K562 (cell line): ENCODE results near the gene AQR. TPM values are rescaled to one million over a fixed set of nuclear protein-coding genes. Genes with fewer than 3 reads are reported as not detected.

Experiments used
- CCAR2 ChIP-seq: fragments of 200-400 bp; formaldehyde crosslinking; IDR thresholded peaks from 2 replicates; pipeline ENCODE4 v1.6.1; 2017; ENCODE audit warnings: mild to moderate bottlenecking, low read depth, low read length
- ELF1 ChIP-seq: fragments of 200-800 bp; sonication (Bioruptor generic); IDR thresholded peaks from 2 replicates; pipeline ENCODE4 v1.6.1; 2016; ENCODE audit warnings: missing genetic modification characterization, missing compliant biosample characterization
- POLR3G ChIP-seq: IDR thresholded peaks from 2 replicates; pipeline ENCODE4 v1.6.1; 2011; ENCODE audit not compliant: insufficient read length, insufficient replicate concordance; ENCODE audit errors: extremely low read depth
- RBFOX2 ChIP-seq: fragments of 200-400 bp; formaldehyde crosslinking; IDR thresholded peaks from 2 replicates; pipeline ENCODE4 v1.6.1; 2017; ENCODE audit warnings: low read depth, mild to moderate bottlenecking, low read length, moderate library complexity
- RFX1 ChIP-seq: fragments of 450-650 bp; IDR thresholded peaks from 2 replicates; pipeline ENCODE4 v1.6.1; 2016; ENCODE audit warnings: mild to moderate bottlenecking, moderate library complexity
- SOX6 ChIP-seq: fragments of 450-650 bp; IDR thresholded peaks from 2 replicates; pipeline ENCODE4 v1.6.1; 2014; ENCODE audit warnings: mild to moderate bottlenecking
- polyA plus RNA-seq, 8 experiments: library from polyadenylated mRNA; depleted of rRNA in 4 of 8; stranded (reverse) in 5 of 8; unstranded in 3 of 8; fragments of >200 nt; fragmentation: Nextera tagmentation in 2 of 8; fragmentation: Illumina TruSeq in 1 of 8; extraction: Ambion mirVana in 2 of 8; extraction: Trizol in 1 of 8; gene quantifications; 2 replicates each; pipeline versions ENCODE4 v1.2.1 to v1.2.3, GENCODE V29; 2011 to 2014; ENCODE audit warnings: inconsistent platforms in 1 of 8, missing spikeins in 1 of 8
- total RNA-seq, 7 experiments: library from RNA; depleted of rRNA in 6 of 7; stranded (reverse); fragments of >200 nt in 6 of 7; fragmentation: Illumina TruSeq in 2 of 7; extraction: Trizol in 2 of 7; gene quantifications; 2 replicates each; pipeline versions ENCODE4 v1.2.1 to v1.2.3, GENCODE V29; 2011 to 2021; ENCODE audit warnings: low replicate concordance in 1 of 7
- TF ChIP-seq, protein P1 (sequence below), 2 experiments: fragments of 450-650 bp; formaldehyde crosslinking in 1 of 2; IDR thresholded peaks; 2 replicates each; pipeline versions ENCODE4 v1.4.0 to v1.6.1; 2014 to 2020; ENCODE audit warnings: mild to moderate bottlenecking in 2 of 2, borderline replicate concordance in 1 of 2, low read depth in 1 of 2
- TF ChIP-seq, protein P2 (sequence below): fragments of 200-800 bp; sonication (Bioruptor generic); IDR thresholded peaks from 2 replicates; pipeline ENCODE4 v1.6.1; 2017; ENCODE audit warnings: missing genetic modification characterization, missing compliant biosample characterization
- TF ChIP-seq, protein P3 (sequence below): fragments of 450-650 bp; formaldehyde crosslinking; IDR thresholded peaks from 2 replicates; pipeline ENCODE4 v1.4.0; 2020; ENCODE audit warnings: mild to moderate bottlenecking, mixed read lengths
- TF ChIP-seq, protein P4 (sequence below), 2 experiments: fragments of 150-350 bp in 1 of 2; IDR thresholded peaks; 2 replicates each; pipeline ENCODE4 v1.6.1; 2012 to 2016; ENCODE audit warnings: low read depth in 2 of 2, low read length in 2 of 2, mild to moderate bottlenecking in 1 of 2, moderate library complexity in 1 of 2

AQR gene
- total and polyA plus RNA-seq, 9 of the 15 experiments (the other 6 are each of a cell fraction or from before 2014, with no cell fraction given): 22.0 to 62.9 (median 39.3) TPM

DNA sequence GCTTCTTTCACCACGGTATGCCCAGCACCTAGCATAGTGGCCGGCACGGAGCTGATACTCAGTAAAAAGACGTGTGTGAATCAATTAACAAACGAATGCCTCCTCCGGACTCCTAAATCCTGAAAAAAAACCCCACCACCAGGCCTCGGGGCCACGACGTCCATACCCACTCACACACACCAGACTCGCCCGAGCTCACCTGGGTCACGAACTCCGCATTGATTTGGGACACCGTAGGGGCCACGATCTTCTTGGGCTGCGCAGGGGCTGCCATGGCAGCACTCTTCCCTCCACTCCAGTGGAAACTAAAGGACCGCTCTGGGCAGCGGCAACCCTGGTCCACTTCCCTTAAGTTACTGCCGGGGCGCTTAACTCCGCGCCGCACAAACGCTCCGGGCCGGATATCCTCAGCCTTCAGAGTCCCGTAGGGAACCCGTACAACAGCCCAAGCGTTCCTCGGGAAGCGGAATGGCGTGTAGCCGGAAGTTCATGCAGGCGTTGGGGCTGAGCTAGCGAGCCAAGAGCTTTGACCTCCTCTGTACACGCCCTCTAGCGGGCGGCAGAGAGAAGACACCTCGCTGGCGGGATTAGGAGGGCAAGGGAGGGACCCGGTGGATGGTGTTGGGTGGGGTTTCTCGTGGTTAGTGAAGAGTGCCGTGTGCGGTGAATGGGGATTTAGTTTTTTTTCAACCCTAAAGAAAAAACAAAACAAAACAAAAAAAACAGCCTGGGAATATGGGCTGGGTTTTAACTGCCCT lies at the start of gene AQR (continued):
- TF ChIP-seq, protein P1, sequence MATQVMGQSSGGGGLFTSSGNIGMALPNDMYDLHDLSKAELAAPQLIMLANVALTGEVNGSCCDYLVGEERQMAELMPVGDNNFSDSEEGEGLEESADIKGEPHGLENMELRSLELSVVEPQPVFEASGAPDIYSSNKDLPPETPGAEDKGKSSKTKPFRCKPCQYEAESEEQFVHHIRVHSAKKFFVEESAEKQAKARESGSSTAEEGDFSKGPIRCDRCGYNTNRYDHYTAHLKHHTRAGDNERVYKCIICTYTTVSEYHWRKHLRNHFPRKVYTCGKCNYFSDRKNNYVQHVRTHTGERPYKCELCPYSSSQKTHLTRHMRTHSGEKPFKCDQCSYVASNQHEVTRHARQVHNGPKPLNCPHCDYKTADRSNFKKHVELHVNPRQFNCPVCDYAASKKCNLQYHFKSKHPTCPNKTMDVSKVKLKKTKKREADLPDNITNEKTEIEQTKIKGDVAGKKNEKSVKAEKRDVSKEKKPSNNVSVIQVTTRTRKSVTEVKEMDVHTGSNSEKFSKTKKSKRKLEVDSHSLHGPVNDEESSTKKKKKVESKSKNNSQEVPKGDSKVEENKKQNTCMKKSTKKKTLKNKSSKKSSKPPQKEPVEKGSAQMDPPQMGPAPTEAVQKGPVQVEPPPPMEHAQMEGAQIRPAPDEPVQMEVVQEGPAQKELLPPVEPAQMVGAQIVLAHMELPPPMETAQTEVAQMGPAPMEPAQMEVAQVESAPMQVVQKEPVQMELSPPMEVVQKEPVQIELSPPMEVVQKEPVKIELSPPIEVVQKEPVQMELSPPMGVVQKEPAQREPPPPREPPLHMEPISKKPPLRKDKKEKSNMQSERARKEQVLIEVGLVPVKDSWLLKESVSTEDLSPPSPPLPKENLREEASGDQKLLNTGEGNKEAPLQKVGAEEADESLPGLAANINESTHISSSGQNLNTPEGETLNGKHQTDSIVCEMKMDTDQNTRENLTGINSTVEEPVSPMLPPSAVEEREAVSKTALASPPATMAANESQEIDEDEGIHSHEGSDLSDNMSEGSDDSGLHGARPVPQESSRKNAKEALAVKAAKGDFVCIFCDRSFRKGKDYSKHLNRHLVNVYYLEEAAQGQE (IDR thresholded peaks at IDR 0.05; ENCODE audit: borderline replicate concordance): peak; percentile 6; the same call in 1 of the 2 replicates
- TF ChIP-seq, protein P1 (CRISPR knock-in tag; IDR thresholded peaks at IDR 0.05; ENCODE audit: low read depth): no peak
- peak; percentile 91 for TF ChIP-seq ELF1 (tag)
- TF ChIP-seq SOX6: peak; percentile 71
- TF ChIP-seq RFX1: no peak
- TF ChIP-seq, protein P2, sequence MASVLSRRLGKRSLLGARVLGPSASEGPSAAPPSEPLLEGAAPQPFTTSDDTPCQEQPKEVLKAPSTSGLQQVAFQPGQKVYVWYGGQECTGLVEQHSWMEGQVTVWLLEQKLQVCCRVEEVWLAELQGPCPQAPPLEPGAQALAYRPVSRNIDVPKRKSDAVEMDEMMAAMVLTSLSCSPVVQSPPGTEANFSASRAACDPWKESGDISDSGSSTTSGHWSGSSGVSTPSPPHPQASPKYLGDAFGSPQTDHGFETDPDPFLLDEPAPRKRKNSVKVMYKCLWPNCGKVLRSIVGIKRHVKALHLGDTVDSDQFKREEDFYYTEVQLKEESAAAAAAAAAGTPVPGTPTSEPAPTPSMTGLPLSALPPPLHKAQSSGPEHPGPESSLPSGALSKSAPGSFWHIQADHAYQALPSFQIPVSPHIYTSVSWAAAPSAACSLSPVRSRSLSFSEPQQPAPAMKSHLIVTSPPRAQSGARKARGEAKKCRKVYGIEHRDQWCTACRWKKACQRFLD (CRISPR knock-in tag): 0 out of 2 replicates have a peak, but pooled peaks have one; percentile 39
- TF ChIP-seq CCAR2: peak; percentile 32; the same call in 1 of the 2 replicates
- no peak for TF ChIP-seq POLR3G
- TF ChIP-seq, protein P3, sequence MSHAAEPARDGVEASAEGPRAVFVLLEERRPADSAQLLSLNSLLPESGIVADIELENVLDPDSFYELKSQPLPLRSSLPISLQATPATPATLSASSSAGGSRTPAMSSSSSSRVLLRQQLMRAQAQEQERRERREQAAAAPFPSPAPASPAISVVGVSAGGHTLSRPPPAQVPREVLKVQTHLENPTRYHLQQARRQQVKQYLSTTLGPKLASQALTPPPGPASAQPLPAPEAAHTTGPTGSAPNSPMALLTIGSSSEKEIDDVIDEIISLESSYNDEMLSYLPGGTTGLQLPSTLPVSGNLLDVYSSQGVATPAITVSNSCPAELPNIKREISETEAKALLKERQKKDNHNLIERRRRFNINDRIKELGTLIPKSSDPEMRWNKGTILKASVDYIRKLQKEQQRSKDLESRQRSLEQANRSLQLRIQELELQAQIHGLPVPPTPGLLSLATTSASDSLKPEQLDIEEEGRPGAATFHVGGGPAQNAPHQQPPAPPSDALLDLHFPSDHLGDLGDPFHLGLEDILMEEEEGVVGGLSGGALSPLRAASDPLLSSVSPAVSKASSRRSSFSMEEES (CRISPR knock-in tag): no peak
- peak; percentile 97 for TF ChIP-seq RBFOX2
- TF ChIP-seq, protein P4, sequence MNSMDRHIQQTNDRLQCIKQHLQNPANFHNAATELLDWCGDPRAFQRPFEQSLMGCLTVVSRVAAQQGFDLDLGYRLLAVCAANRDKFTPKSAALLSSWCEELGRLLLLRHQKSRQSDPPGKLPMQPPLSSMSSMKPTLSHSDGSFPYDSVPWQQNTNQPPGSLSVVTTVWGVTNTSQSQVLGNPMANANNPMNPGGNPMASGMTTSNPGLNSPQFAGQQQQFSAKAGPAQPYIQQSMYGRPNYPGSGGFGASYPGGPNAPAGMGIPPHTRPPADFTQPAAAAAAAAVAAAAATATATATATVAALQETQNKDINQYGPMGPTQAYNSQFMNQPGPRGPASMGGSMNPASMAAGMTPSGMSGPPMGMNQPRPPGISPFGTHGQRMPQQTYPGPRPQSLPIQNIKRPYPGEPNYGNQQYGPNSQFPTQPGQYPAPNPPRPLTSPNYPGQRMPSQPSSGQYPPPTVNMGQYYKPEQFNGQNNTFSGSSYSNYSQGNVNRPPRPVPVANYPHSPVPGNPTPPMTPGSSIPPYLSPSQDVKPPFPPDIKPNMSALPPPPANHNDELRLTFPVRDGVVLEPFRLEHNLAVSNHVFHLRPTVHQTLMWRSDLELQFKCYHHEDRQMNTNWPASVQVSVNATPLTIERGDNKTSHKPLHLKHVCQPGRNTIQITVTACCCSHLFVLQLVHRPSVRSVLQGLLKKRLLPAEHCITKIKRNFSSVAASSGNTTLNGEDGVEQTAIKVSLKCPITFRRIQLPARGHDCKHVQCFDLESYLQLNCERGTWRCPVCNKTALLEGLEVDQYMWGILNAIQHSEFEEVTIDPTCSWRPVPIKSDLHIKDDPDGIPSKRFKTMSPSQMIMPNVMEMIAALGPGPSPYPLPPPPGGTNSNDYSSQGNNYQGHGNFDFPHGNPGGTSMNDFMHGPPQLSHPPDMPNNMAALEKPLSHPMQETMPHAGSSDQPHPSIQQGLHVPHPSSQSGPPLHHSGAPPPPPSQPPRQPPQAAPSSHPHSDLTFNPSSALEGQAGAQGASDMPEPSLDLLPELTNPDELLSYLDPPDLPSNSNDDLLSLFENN (IDR thresholded peaks at IDR 0.05; ENCODE audit: low read depth in 2 of 2, low read length in 2 of 2): peak in 1 of 2 experiments; percentile 63; a peak in 1 of 4 replicates
